Endodermal cell (in vitro differentiated cells): ENCODE results near the gene NASP. TPM values are rescaled to one million over a fixed set of nuclear protein-coding genes. Genes with fewer than 3 reads are reported as not detected.

Source experiments
- DNase-seq: peaks from one replicate; pipeline ENCODE4 v3.0.0-alpha.2; 2017
- H3K27ac ChIP-seq: 2 replicates; pipeline ENCODE4 v1.5.1; 2013; ENCODE audit warnings: mild to moderate bottlenecking, low read depth, low read length, moderate library complexity
- H3K27me3 ChIP-seq: 2 replicates; pipeline ENCODE4 v1.6.1; 2013; ENCODE audit warnings: mild to moderate bottlenecking, low read length, moderate library complexity; ENCODE audit not compliant: insufficient read depth, control insufficient read depth, poor library complexity, severe bottlenecking
- H3K36me3 ChIP-seq: 2 replicates; pipeline ENCODE4 v1.7.0; 2013; ENCODE audit warnings: mild to moderate bottlenecking, low read length, moderate library complexity; ENCODE audit not compliant: control insufficient read depth, insufficient read depth
- H3K4me1 ChIP-seq: one replicate; pipeline ENCODE4 v1.7.0; 2013; ENCODE audit warnings: low read length; ENCODE audit not compliant: control insufficient read depth, insufficient read depth
- H3K4me3 ChIP-seq: 2 replicates; pipeline ENCODE4 v1.5.1; 2013; ENCODE audit warnings: mild to moderate bottlenecking, low read length, moderate library complexity
- H3K9ac ChIP-seq: 2 replicates; pipeline ENCODE4 v1.6.1; 2013; ENCODE audit warnings: mild to moderate bottlenecking, low read length, moderate library complexity; ENCODE audit not compliant: poor library complexity, severe bottlenecking; ENCODE audit errors: extremely low read depth
- H3K9me3 ChIP-seq: 2 replicates; pipeline ENCODE4 v1.6.1; 2013; ENCODE audit warnings: mild to moderate bottlenecking, low read length, moderate library complexity; ENCODE audit not compliant: control insufficient read depth
- H3K27ac Mint-ChIP-seq: 2 replicates; pipeline ENCODE4 v1.8.0; 2020; ENCODE audit warnings: mixed read lengths
- H3K27me3 Mint-ChIP-seq: 2 replicates; pipeline ENCODE4 v1.8.0; 2021; ENCODE audit warnings: mild to moderate bottlenecking, mixed read lengths; ENCODE audit not compliant: insufficient read depth
- H3K36me3 Mint-ChIP-seq: 2 replicates; pipeline ENCODE4 v1.8.0; 2020; ENCODE audit warnings: low read depth, mixed read lengths
- H3K4me1 Mint-ChIP-seq: 2 replicates; pipeline ENCODE4 v1.8.0; 2020; ENCODE audit warnings: mixed read lengths
- H3K4me3 Mint-ChIP-seq: 2 replicates; pipeline ENCODE4 v1.8.0; 2020; ENCODE audit warnings: mild to moderate bottlenecking, moderate library complexity, mixed read lengths
- H3K9me3 Mint-ChIP-seq: 2 replicates; pipeline ENCODE4 v1.8.0; 2020; ENCODE audit warnings: mild to moderate bottlenecking, mixed read lengths
- CTCF ChIP-seq: fragments of 200-600 bp; sonication (generic); conservative IDR thresholded peaks from 2 replicates; pipeline ENCODE4 v1.5.0; 2021; ENCODE audit warnings: antibody characterized with exemption, mild to moderate bottlenecking
- WGBS, 2 experiments: methylation state at CpG; one replicate each; pipeline versions ENCODE4 v1.1.5 to v1.1.7; 2013; ENCODE audit warnings: missing lambda C conversion rate in 2 of 2, mixed read lengths in 1 of 2; ENCODE audit not compliant: insufficient coverage in 1 of 2, insufficient read length in 1 of 2; 5-methylcytosine and 5-hydroxymethylcytosine counted together
- long read RNA-seq, 4 experiments: library from polyadenylated mRNA in 2 of 4; library from RNA in 1 of 4; library from capped mRNA in 1 of 4; stranded (forward) in 3 of 4; unstranded in 1 of 4; transcript quantifications; one replicate each; pipeline ENCODE4 v2.0.0, GENCODE V29; 2020 to 2021; ENCODE audit warnings: inconsistent platforms in 1 of 4
- polyA plus RNA-seq, 2 experiments: library from polyadenylated mRNA; stranded (reverse); fragments of 50-300 nt; gene quantifications; one replicate each; pipeline ENCODE4 v1.2.3, GENCODE V29; 2013
- total RNA-seq, 2 donors: library from RNA; stranded (reverse); fragmentation: NEBNext Ultra II Directional in 1 of 2; extraction: Animal tissue kit (Norgen Biotek cat#: 25700) in 1 of 2; gene quantifications; 2 replicates in 1 of 2; 3 replicates in 1 of 2; pipeline ENCODE4 v1.2.1, GENCODE V29; 2021

The NASP gene
- total RNA-seq = 100 to 1,000 TPM; 368 to 385 TPM
- 403 TPM for polyA plus RNA-seq (2013, experiment 1 of 2)
- polyA plus RNA-seq (2013, experiment 2 of 2) = 368 TPM
- long read RNA-seq, experiment 1, transcript NASP-209 (2 exons, 541 nt) = major isoform, 10 of 118 reads
- long read RNA-seq, experiment 1, transcript NASP-202 (14 exons, 1,538 nt) = minor isoform, 7 of 118 reads
- long read RNA-seq, experiment 1, partial matches to known transcripts = 80 of 118 reads
- long read RNA-seq, experiment 1, other reads (novel, unspliced or antisense) = 19 of 118 reads
- long read RNA-seq, experiment 2, transcript NASP-210 (9 exons, 3,659 nt) = minor isoform, 7 of 267 reads
- long read RNA-seq, experiment 2, transcript NASP-202 (14 exons, 1,538 nt) = minor isoform, 17 of 267 reads
- long read RNA-seq, experiment 2, transcript NASP-201 (15 exons, 3,207 nt) = major isoform, 154 of 267 reads
- long read RNA-seq, experiment 2, partial matches to known transcripts = 65 of 267 reads
- long read RNA-seq, experiment 2, other reads (novel, unspliced or antisense) = 23 of 267 reads
- long read RNA-seq, experiment 3, transcript NASP-207 (5 exons, 604 nt) = minor isoform, 9 of 679 reads
- long read RNA-seq, experiment 3, transcript NASP-202 (14 exons, 1,538 nt) = minor isoform, 92 of 679 reads
- long read RNA-seq, experiment 3, transcript NASP-201 (15 exons, 3,207 nt) = major isoform, 389 of 679 reads
- long read RNA-seq, experiment 3, partial matches to known transcripts = 125 of 679 reads
- long read RNA-seq, experiment 3, other reads (novel, unspliced or antisense) = 61 of 679 reads
- long read RNA-seq, experiment 4, transcript NASP-202 (14 exons, 1,538 nt) = minor isoform, 58 of 420 reads
- long read RNA-seq, experiment 4, transcript NASP-201 (15 exons, 3,207 nt) = major isoform, 138 of 420 reads
- long read RNA-seq, experiment 4, partial matches to known transcripts = 184 of 420 reads
- long read RNA-seq, experiment 4, other reads (novel, unspliced or antisense) = 36 of 420 reads

GRCh38 chr1:45583666-45584350 is at the start of gene NASP:
Gene NASP (plus strand): TSS chr1:45584041. CDS start chr1:45584147, 106 bp downstream.
- DNase-seq = peak; percentile 96
- Mint-ChIP-seq H3K9me3 (no peaks in the 10 kb centered on the region), H3K4me1 (peaks cover 7% of the 10 kb centered on the region), H3K27ac (peak within 1 kb of the TSS; percentile 100), H3K27me3 (no peaks in the 10 kb centered on the region), H3K36me3 (peaks cover 12% of the 10 kb centered on the region), H3K4me3 (peak within 1 kb of the TSS; percentile 99)
- Histone ChIP-seq H3K4me3 (peak within 1 kb of the TSS; percentile 89), H3K36me3 (peaks cover 13% of the 10 kb centered on the region), H3K9ac (peak within 1 kb of the TSS; percentile 97), H3K27me3 (no peaks in the 10 kb centered on the region), H3K4me1 (no peaks in the 10 kb centered on the region), H3K27ac (peak within 1 kb of the TSS; percentile 99), H3K9me3 (no peaks in the 10 kb centered on the region)
- no peak for TF ChIP-seq CTCF
- 0 to 1% methylated on average over 15 to 41 of the region's 41 CpGs for WGBS, 2 experiments

- no peaks in the 10 kb centered on the region for H3K9me3 Mint-ChIP-seq
- no peak for TF ChIP-seq CTCF
Observed at GRCh38 chr1:45535988-45536766, 47.7 kb upstream of the NASP start.

More at GRCh38 chr1:45535988-45536766, 47.7 kb upstream of the NASP start:
- H3K4me1 Mint-ChIP-seq = peaks cover 4% of the 10 kb centered on the region
- 94 to 97% methylated on average over 4 to 6 of the region's 6 CpGs for WGBS, 2 experiments
- Histone ChIP-seq H3K9me3 (no peaks in the 10 kb centered on the region), H3K27me3 (no peaks in the 10 kb centered on the region), H3K9ac (no peak overlapping the region), H3K4me3 (no peak overlapping the region), H3K36me3 (no peaks in the 10 kb centered on the region), H3K4me1 (no peaks in the 10 kb centered on the region), H3K27ac (no peak overlapping the region)
- no peak overlapping the region for H3K27ac Mint-ChIP-seq
- H3K36me3 Mint-ChIP-seq = no peaks in the 10 kb centered on the region
- DNase-seq = no peak
- peaks cover 2% of the 10 kb centered on the region for H3K27me3 Mint-ChIP-seq
- H3K4me3 Mint-ChIP-seq = no peak overlapping the region
